Effector memory CD4-positive, alpha-beta T cell (primary cell): ENCODE measurements around the gene VLDLR.
A peak's percentile ranks its signal among the peaks of the same experiment; 100 is the strongest.

ENCODE experiments used
- DNase-seq, 3 donors: peaks; one replicate each; pipeline ENCODE4 v3.0.0-alpha.2; 2020
- H3K27ac ChIP-seq: 2 replicates; pipeline ENCODE4 v1.7.0; 2013; ENCODE audit warnings: mild to moderate bottlenecking, low read length, moderate library complexity; ENCODE audit not compliant: insufficient read depth, poor library complexity, severe bottlenecking
- H3K27me3 ChIP-seq: replicated peaks from 2 replicates; pipeline ENCODE4 v1.7.0; 2013; ENCODE audit warnings: mild to moderate bottlenecking, low read length; ENCODE audit not compliant: insufficient read depth, control insufficient read depth, poor library complexity, severe bottlenecking
- H3K36me3 ChIP-seq: 2 replicates; pipeline ENCODE4 v1.7.0; 2013; ENCODE audit warnings: mild to moderate bottlenecking, low read length, moderate library complexity; ENCODE audit not compliant: control insufficient read depth, insufficient read depth
- H3K4me1 ChIP-seq: 2 replicates; pipeline ENCODE4 v1.7.0; 2013; ENCODE audit warnings: low read length, mild to moderate bottlenecking; ENCODE audit not compliant: control insufficient read depth, insufficient read depth, poor library complexity, severe bottlenecking
- H3K4me3 ChIP-seq: 2 replicates; pipeline ENCODE4 v1.7.0; 2013; ENCODE audit warnings: low read length, low read depth, mild to moderate bottlenecking; ENCODE audit not compliant: insufficient read depth, poor library complexity, severe bottlenecking
- H3K9me3 ChIP-seq: 2 replicates; pipeline ENCODE4 v1.7.0; 2013; ENCODE audit warnings: mild to moderate bottlenecking, low read length, moderate library complexity; ENCODE audit not compliant: control insufficient read depth

Gene VLDLR

GRCh38 chr9:2655411-2655901, 33.9 kb downstream of the VLDLR start:
- Histone ChIP-seq H3K36me3 (no peaks in the 10 kb centered on the region), H3K9me3 (no peaks in the 10 kb centered on the region), H3K27me3 (no peaks in the 10 kb centered on the region), H3K27ac (no peak overlapping the region), H3K4me3 (no peak overlapping the region), H3K4me1 (peaks cover 3% of the 10 kb centered on the region)
- peak in 1 of 3 donors; percentile 23 for DNase-seq

GRCh38 chr9:2657427-2657826, 35.8 kb downstream of the VLDLR start:
- no peaks in the 10 kb centered on the region for H3K27me3 ChIP-seq
- peaks cover 3% of the 10 kb centered on the region for H3K4me1 ChIP-seq
- H3K4me3 ChIP-seq, result no peak overlapping the region
- no peaks in the 10 kb centered on the region for H3K36me3 ChIP-seq
- H3K9me3 ChIP-seq, result no peaks in the 10 kb centered on the region
- DNase-seq, result no peak
- no peak overlapping the region for H3K27ac ChIP-seq

GRCh38 chr9:2662496-2662895, 40.9 kb downstream of the VLDLR start:
- H3K27ac ChIP-seq, result no peak overlapping the region
- no peaks in the 10 kb centered on the region for H3K9me3 ChIP-seq
- no peak for DNase-seq
- H3K4me3 ChIP-seq, result no peak overlapping the region
- H3K36me3 ChIP-seq, result no peaks in the 10 kb centered on the region
- no peaks in the 10 kb centered on the region for H3K27me3 ChIP-seq
- no peaks in the 10 kb centered on the region for H3K4me1 ChIP-seq

- H3K4me1 ChIP-seq, result no peaks in the 10 kb centered on the region
- no peak overlapping the region for H3K27ac ChIP-seq
- DNase-seq, result no peak
- no peaks in the 10 kb centered on the region for H3K9me3 ChIP-seq
- H3K27me3 ChIP-seq, result no peaks in the 10 kb centered on the region
- H3K4me3 ChIP-seq, result no peak overlapping the region
- H3K36me3 ChIP-seq, result no peaks in the 10 kb centered on the region
These were observed 42.0 kb downstream of the VLDLR start for GRCh38 chr9:2663461-2664173.

- Histone ChIP-seq H3K27me3 (no peaks in the 10 kb centered on the region), H3K4me1 (no peaks in the 10 kb centered on the region), H3K9me3 (no peaks in the 10 kb centered on the region), H3K27ac (no peak overlapping the region), H3K36me3 (no peaks in the 10 kb centered on the region), H3K4me3 (no peak overlapping the region)
- no peak for DNase-seq
These were observed 42.8 kb downstream of the VLDLR start for GRCh38 chr9:2664174-2665065.

- no peak overlapping the region for H3K4me3 ChIP-seq
- no peaks in the 10 kb centered on the region for H3K36me3 ChIP-seq
- no peaks in the 10 kb centered on the region for H3K27me3 ChIP-seq
- no peaks in the 10 kb centered on the region for H3K4me1 ChIP-seq
- no peak overlapping the region for H3K27ac ChIP-seq
- DNase-seq, result no peak
- H3K9me3 ChIP-seq, result no peaks in the 10 kb centered on the region
These were observed 45.0 kb downstream of the VLDLR start for GRCh38 chr9:2666569-2666968.

- DNase-seq, result no peak
- Histone ChIP-seq H3K27me3 (no peaks in the 10 kb centered on the region), H3K4me1 (no peaks in the 10 kb centered on the region), H3K27ac (no peak overlapping the region), H3K4me3 (no peak overlapping the region), H3K36me3 (no peaks in the 10 kb centered on the region), H3K9me3 (no peaks in the 10 kb centered on the region)
These were observed 51.6 kb downstream of the VLDLR start for GRCh38 chr9:2673161-2673560.

GRCh38 chr9:2674141-2674824, 52.7 kb downstream of the VLDLR start:
- H3K36me3 ChIP-seq, result no peaks in the 10 kb centered on the region
- no peak overlapping the region for H3K27ac ChIP-seq
- H3K4me3 ChIP-seq, result no peak overlapping the region
- no peak for DNase-seq
- H3K9me3 ChIP-seq, result no peaks in the 10 kb centered on the region
- H3K4me1 ChIP-seq, result no peaks in the 10 kb centered on the region
- no peaks in the 10 kb centered on the region for H3K27me3 ChIP-seq

GRCh38 chr9:2675834-2676233, 54.2 kb downstream of the VLDLR start:
- no peaks in the 10 kb centered on the region for H3K9me3 ChIP-seq
- no peak overlapping the region for H3K4me3 ChIP-seq
- H3K27ac ChIP-seq, result no peak overlapping the region
- DNase-seq, result no peak
- H3K36me3 ChIP-seq, result no peaks in the 10 kb centered on the region
- no peaks in the 10 kb centered on the region for H3K27me3 ChIP-seq
- no peaks in the 10 kb centered on the region for H3K4me1 ChIP-seq
